HEK293 (cell line): ENCODE data around the gene SKOR2.
A peak's percentile ranks its signal among the peaks of the same experiment; 100 is the strongest.

Experiments
- GLI2 ChIP-seq: fragments of 450-650 bp; formaldehyde crosslinking; IDR thresholded peaks from 2 replicates; pipeline ENCODE4; 2017; ENCODE audit warnings: missing biosample characterization, missing genetic modification characterization, low read depth, borderline replicate concordance
- GLI4 ChIP-seq: fragments of 450-650 bp; formaldehyde crosslinking; IDR thresholded peaks from 2 replicates; pipeline ENCODE4 v1.5.1; 2016; ENCODE audit warnings: missing biosample characterization, missing genetic modification characterization
- KLF16 ChIP-seq: fragments of 450-650 bp; formaldehyde crosslinking; IDR thresholded peaks from 2 replicates; pipeline ENCODE4 v1.5.1; 2017; ENCODE audit warnings: missing biosample characterization, missing genetic modification characterization
- KLF7 ChIP-seq: fragments of 450-650 bp; formaldehyde crosslinking; IDR thresholded peaks from 2 replicates; pipeline ENCODE4 v1.5.1; 2016; ENCODE audit warnings: missing biosample characterization, missing genetic modification characterization, borderline replicate concordance
- KLF8 ChIP-seq: fragments of 450-650 bp; formaldehyde crosslinking; IDR thresholded peaks from 2 replicates; pipeline ENCODE4 v1.5.1; 2016; ENCODE audit warnings: missing biosample characterization, missing genetic modification characterization
- MYNN ChIP-seq: fragments of 450-650 bp; formaldehyde crosslinking; IDR thresholded peaks from 2 replicates; pipeline ENCODE4 v1.5.1; 2016; ENCODE audit warnings: missing biosample characterization, missing genetic modification characterization, borderline replicate concordance
- SCRT1 ChIP-seq: fragments of 450-650 bp; formaldehyde crosslinking; IDR thresholded peaks from 2 replicates; pipeline ENCODE4 v1.5.1; 2016; ENCODE audit warnings: missing biosample characterization, missing genetic modification characterization, borderline replicate concordance
- ZFP3 ChIP-seq: fragments of 450-650 bp; formaldehyde crosslinking; IDR thresholded peaks from 2 replicates; pipeline ENCODE4 v1.5.1; 2016; ENCODE audit warnings: low read depth, missing biosample characterization, missing genetic modification characterization
- ZNF114 ChIP-seq: fragments of 450-650 bp; formaldehyde crosslinking; IDR thresholded peaks from 2 replicates; pipeline ENCODE4 v1.5.0; 2017; ENCODE audit warnings: missing biosample characterization, missing genetic modification characterization
- ZNF138 ChIP-seq: fragments of 450-650 bp; formaldehyde crosslinking; IDR thresholded peaks from 2 replicates; pipeline ENCODE4 v1.5.1; 2016; ENCODE audit warnings: missing biosample characterization, missing genetic modification characterization, borderline replicate concordance
- ZNF140 ChIP-seq: fragments of 450-650 bp; formaldehyde crosslinking; IDR thresholded peaks from 2 replicates; pipeline ENCODE4 v1.5.1; 2016; ENCODE audit warnings: missing biosample characterization, missing genetic modification characterization
- ZNF16 ChIP-seq: fragments of 450-650 bp; formaldehyde crosslinking; IDR thresholded peaks from 2 replicates; pipeline ENCODE4 v1.5.1; 2016; ENCODE audit warnings: low read depth, missing biosample characterization, missing genetic modification characterization
- ZNF175 ChIP-seq: fragments of 450-650 bp; formaldehyde crosslinking; IDR thresholded peaks from 2 replicates; pipeline ENCODE4 v1.5.1; 2016; ENCODE audit warnings: missing biosample characterization, missing genetic modification characterization
- ZNF2 ChIP-seq: fragments of 450-650 bp; formaldehyde crosslinking; IDR thresholded peaks from 2 replicates; pipeline ENCODE4 v1.5.1; 2016; ENCODE audit warnings: missing biosample characterization, missing genetic modification characterization
- ZNF248 ChIP-seq: fragments of 450-650 bp; formaldehyde crosslinking; IDR thresholded peaks from 2 replicates; pipeline ENCODE4 v1.5.1; 2017; ENCODE audit warnings: missing biosample characterization, missing genetic modification characterization
- ZNF292 ChIP-seq: fragments of 450-650 bp; formaldehyde crosslinking; IDR thresholded peaks from 2 replicates; pipeline ENCODE4 v1.5.1; 2016; ENCODE audit warnings: low read depth, missing biosample characterization, missing genetic modification characterization, borderline replicate concordance
- ZNF362 ChIP-seq: fragments of 450-650 bp; formaldehyde crosslinking; IDR thresholded peaks from 2 replicates; pipeline ENCODE4 v1.5.1; 2016; ENCODE audit warnings: missing biosample characterization, missing genetic modification characterization
- ZNF366 ChIP-seq: fragments of 450-650 bp; formaldehyde crosslinking; conservative IDR thresholded peaks from 2 replicates; pipeline ENCODE4 v1.5.1; 2016; ENCODE audit warnings: missing biosample characterization, missing genetic modification characterization
- ZNF391 ChIP-seq: fragments of 450-650 bp; formaldehyde crosslinking; IDR thresholded peaks from 2 replicates; pipeline ENCODE4 v1.5.1; 2016; ENCODE audit warnings: low read depth, missing biosample characterization, missing genetic modification characterization, borderline replicate concordance
- ZNF423 ChIP-seq: fragments of 450-650 bp; formaldehyde crosslinking; IDR thresholded peaks from 2 replicates; pipeline ENCODE4 v1.5.1; 2016; ENCODE audit warnings: missing biosample characterization, missing genetic modification characterization
- ZNF561 ChIP-seq: fragments of 450-650 bp; IDR thresholded peaks from 2 replicates; pipeline ENCODE4 v1.5.1; 2018; ENCODE audit warnings: missing biosample characterization, missing genetic modification characterization, borderline replicate concordance
- ZNF580 ChIP-seq: fragments of 450-650 bp; formaldehyde crosslinking; IDR thresholded peaks from 2 replicates; pipeline ENCODE4 v1.5.1; 2016; ENCODE audit warnings: missing biosample characterization, missing genetic modification characterization
- ZNF585B ChIP-seq: fragments of 450-650 bp; formaldehyde crosslinking; IDR thresholded peaks from 2 replicates; pipeline ENCODE4 v1.5.1; 2016; ENCODE audit warnings: missing biosample characterization, missing genetic modification characterization
- ZNF600 ChIP-seq: fragments of 450-650 bp; formaldehyde crosslinking; IDR thresholded peaks from 2 replicates; pipeline ENCODE4 v1.5.1; 2016; ENCODE audit warnings: missing biosample characterization, missing genetic modification characterization
- ZNF621 ChIP-seq: fragments of 450-650 bp; formaldehyde crosslinking; IDR thresholded peaks from 2 replicates; pipeline ENCODE4 v1.5.1; 2017; ENCODE audit warnings: missing biosample characterization, missing genetic modification characterization
- ZNF623 ChIP-seq: fragments of 450-650 bp; formaldehyde crosslinking; IDR thresholded peaks from 2 replicates; pipeline ENCODE4 v1.5.1; 2016; ENCODE audit warnings: missing biosample characterization, missing genetic modification characterization
- ZNF704 ChIP-seq: fragments of 450-650 bp; formaldehyde crosslinking; IDR thresholded peaks from 2 replicates; pipeline ENCODE4 v1.5.1; 2016; ENCODE audit warnings: missing biosample characterization, missing genetic modification characterization
- ZNF776 ChIP-seq: fragments of 450-650 bp; formaldehyde crosslinking; IDR thresholded peaks from 2 replicates; pipeline ENCODE4 v1.5.0; 2017; ENCODE audit warnings: missing biosample characterization, missing genetic modification characterization, borderline replicate concordance
- TF ChIP-seq, protein P1 (sequence below): IDR thresholded peaks from 2 replicates; pipeline ENCODE4 v1.6.1; 2011; ENCODE audit warnings: mild to moderate bottlenecking, low read depth, low read length, borderline replicate concordance
- TF ChIP-seq, protein P2 (sequence below): fragments of 450-650 bp; formaldehyde crosslinking; IDR thresholded peaks from 2 replicates; pipeline ENCODE4 v1.5.1; 2016; ENCODE audit warnings: missing biosample characterization, missing genetic modification characterization
- TF ChIP-seq, protein P3 (sequence below): fragments of 450-650 bp; formaldehyde crosslinking; IDR thresholded peaks from 2 replicates; pipeline ENCODE4 v1.5.1; 2017; ENCODE audit warnings: missing biosample characterization, missing genetic modification characterization
- TF ChIP-seq, protein P4 (sequence below): fragments of 450-650 bp; formaldehyde crosslinking; IDR thresholded peaks from 2 replicates; pipeline ENCODE4 v1.5.1; 2016; ENCODE audit warnings: missing biosample characterization, missing genetic modification characterization

SKOR2 gene

DNA sequence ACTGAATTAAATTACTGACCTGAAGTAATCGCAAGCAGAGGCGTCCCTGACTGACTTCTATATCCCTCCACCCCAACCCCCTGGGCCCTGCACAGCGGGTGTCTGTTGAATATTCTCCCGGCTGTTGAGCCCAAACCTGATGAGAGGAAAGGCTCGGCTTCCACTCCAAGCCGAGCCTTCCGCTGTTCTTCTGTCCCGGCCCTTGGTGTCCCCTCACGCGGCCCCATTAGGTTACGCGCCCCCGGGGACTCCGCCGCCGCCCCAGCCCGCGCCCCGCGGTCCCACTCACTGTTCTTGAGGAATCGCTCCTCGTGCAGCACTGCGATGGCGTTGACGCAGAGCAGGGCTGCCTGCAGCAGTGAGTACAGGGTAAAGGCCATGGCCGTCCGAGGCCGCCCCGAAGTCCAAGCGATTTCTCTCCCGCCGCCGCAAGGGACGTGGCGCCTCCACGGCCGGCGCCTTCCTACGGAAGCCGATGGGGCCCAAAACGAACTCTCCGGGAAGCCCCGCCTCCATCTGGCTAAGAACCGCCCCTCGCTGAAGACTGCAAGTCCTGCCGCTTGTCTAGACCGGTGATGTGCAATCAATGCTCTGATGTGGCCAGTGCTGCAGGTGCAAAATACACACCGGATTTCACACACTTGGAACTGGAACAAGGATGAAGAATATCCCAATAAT lies 75.4 kb downstream of the SKOR2 start, which contains the start of gene IER3IP1 (continued):
- TF ChIP-seq ZNF248 (no peak), ZNF391 (tag by site-specific recombination) (no peak; the same call in 1 of the 2 replicates), KLF7 (no peak), ZNF140 (tag by site-specific recombination) (no peak), ZNF175 (no peak), SCRT1 (no peak), ZNF561 (tag by site-specific recombination) (no peak), ZNF423 (tag by site-specific recombination) (no peak), ZNF362 (tag by site-specific recombination) (no peak), ZNF600 (tag by site-specific recombination) (no peak), ZNF623 (no peak), ZNF621 (tag by site-specific recombination) (no peak), ZFP3 (tag by site-specific recombination) (no peak), ZNF580 (tag by site-specific recombination) (no peak), ZNF585B (tag by site-specific recombination) (no peak), ZNF776 (no peak), ZNF704 (tag by site-specific recombination) (no peak), ZNF366 (tag by site-specific recombination) (no peak), ZNF16 (no peak), GLI4 (no peak), MYNN (tag by site-specific recombination) (no peak), ZNF2 (tag by site-specific recombination) (no peak), ZNF138 (no peak), KLF16 (tag by site-specific recombination) (peak; percentile 58; the same call in 1 of the 2 replicates), KLF8 (tag by site-specific recombination) (0 out of 2 replicates have a peak, but pooled peaks have one; percentile 54), ZNF114 (tag by site-specific recombination) (no peak), GLI2 (tag by site-specific recombination) (no peak), ZNF292 (tag by site-specific recombination) (no peak)
- TF ChIP-seq, protein P1, sequence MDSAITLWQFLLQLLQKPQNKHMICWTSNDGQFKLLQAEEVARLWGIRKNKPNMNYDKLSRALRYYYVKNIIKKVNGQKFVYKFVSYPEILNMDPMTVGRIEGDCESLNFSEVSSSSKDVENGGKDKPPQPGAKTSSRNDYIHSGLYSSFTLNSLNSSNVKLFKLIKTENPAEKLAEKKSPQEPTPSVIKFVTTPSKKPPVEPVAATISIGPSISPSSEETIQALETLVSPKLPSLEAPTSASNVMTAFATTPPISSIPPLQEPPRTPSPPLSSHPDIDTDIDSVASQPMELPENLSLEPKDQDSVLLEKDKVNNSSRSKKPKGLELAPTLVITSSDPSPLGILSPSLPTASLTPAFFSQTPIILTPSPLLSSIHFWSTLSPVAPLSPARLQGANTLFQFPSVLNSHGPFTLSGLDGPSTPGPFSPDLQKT, result no peak
- TF ChIP-seq, protein P2, sequence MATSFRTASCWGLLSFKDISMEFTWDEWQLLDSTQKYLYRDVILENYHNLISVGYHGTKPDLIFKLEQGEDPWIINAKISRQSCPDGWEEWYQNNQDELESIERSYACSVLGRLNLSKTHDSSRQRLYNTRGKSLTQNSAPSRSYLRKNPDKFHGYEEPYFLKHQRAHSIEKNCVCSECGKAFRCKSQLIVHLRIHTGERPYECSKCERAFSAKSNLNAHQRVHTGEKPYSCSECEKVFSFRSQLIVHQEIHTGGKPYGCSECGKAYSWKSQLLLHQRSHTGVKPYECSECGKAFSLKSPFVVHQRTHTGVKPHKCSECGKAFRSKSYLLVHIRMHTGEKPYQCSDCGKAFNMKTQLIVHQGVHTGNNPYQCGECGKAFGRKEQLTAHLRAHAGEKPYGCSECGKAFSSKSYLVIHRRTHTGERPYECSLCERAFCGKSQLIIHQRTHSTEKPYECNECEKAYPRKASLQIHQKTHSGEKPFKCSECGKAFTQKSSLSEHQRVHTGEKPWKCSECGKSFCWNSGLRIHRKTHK (tag by site-specific recombination), result no peak
- TF ChIP-seq, protein P3, sequence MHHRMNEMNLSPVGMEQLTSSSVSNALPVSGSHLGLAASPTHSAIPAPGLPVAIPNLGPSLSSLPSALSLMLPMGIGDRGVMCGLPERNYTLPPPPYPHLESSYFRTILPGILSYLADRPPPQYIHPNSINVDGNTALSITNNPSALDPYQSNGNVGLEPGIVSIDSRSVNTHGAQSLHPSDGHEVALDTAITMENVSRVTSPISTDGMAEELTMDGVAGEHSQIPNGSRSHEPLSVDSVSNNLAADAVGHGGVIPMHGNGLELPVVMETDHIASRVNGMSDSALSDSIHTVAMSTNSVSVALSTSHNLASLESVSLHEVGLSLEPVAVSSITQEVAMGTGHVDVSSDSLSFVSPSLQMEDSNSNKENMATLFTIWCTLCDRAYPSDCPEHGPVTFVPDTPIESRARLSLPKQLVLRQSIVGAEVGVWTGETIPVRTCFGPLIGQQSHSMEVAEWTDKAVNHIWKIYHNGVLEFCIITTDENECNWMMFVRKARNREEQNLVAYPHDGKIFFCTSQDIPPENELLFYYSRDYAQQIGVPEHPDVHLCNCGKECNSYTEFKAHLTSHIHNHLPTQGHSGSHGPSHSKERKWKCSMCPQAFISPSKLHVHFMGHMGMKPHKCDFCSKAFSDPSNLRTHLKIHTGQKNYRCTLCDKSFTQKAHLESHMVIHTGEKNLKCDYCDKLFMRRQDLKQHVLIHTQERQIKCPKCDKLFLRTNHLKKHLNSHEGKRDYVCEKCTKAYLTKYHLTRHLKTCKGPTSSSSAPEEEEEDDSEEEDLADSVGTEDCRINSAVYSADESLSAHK (tag by site-specific recombination), result no peak
- TF ChIP-seq, protein P4, sequence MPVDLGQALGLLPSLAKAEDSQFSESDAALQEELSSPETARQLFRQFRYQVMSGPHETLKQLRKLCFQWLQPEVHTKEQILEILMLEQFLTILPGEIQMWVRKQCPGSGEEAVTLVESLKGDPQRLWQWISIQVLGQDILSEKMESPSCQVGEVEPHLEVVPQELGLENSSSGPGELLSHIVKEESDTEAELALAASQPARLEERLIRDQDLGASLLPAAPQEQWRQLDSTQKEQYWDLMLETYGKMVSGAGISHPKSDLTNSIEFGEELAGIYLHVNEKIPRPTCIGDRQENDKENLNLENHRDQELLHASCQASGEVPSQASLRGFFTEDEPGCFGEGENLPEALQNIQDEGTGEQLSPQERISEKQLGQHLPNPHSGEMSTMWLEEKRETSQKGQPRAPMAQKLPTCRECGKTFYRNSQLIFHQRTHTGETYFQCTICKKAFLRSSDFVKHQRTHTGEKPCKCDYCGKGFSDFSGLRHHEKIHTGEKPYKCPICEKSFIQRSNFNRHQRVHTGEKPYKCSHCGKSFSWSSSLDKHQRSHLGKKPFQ (tag by site-specific recombination), result no peak
